ENCODE measurements around the gene NR3C2.

NR3C2 gene

DNA sequence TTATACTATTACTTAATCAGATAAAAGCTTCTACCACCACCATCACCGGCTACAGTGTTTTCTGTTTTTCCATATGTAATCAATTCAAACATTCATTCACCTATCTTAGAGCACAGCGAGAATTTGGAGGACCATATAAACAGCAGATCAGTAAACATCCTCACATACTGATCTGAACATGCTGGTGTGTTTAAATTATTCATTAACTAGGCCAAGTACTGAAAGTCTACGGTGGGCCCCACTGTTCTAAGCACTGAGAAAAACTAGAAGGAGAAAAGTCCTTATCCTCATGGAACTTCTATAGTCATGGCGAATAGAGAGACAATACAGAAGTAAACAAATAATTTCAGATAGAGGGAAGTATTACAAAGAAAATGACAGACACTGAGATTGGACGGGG, 176.6 kb downstream of the NR3C2 start:
- no peak for DNase-seq (ENCODE audit: low read depth, low spot score)

GRCh38 chr4:148263802-148264201, 178.4 kb downstream of the NR3C2 start:
- DNase-seq (ENCODE audit: low read depth, low spot score) = no peak

- no peak for DNase-seq (ENCODE audit: low read depth, low spot score)
These were observed 179.1 kb downstream of the NR3C2 start for GRCh38 chr4:148263127-148263526.

- no peak for DNase-seq (ENCODE audit: low read depth, low spot score)
These were observed 180.4 kb downstream of the NR3C2 start for GRCh38 chr4:148261848-148262247.

DNA sequence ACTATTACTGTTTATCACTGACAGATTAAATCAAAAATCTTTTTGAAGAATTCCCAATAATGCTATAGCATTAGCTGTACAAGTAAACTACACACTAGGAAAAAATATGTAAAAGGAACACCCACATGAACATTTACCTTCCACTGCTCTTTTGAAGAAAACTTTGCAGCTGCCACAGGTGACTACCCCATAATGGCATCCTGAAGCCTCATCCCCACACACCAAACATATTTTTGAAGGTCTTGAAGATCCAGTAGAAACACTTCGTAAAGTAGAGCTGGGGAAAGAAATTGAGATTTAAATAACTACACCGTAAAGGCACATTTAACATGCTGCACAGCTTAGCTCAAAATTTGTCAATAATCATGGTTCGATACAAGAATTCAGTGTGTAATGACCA, 182.4 kb downstream of the NR3C2 start:
- no peak for DNase-seq (ENCODE audit: low read depth, low spot score)

- no peak for DNase-seq (ENCODE audit: low read depth, low spot score)
These were observed 183.7 kb downstream of the NR3C2 start for GRCh38 chr4:148258535-148258934.

GRCh38 chr4:148255344-148255720, 186.9 kb downstream of the NR3C2 start:
- no peak for DNase-seq (ENCODE audit: low read depth, low spot score)

- no peak for DNase-seq (ENCODE audit: low read depth, low spot score)
These were observed 187.4 kb downstream of the NR3C2 start for GRCh38 chr4:148254621-148255343.

- DNase-seq (ENCODE audit: low read depth, low spot score) = no peak
These were observed 188.4 kb downstream of the NR3C2 start for GRCh38 chr4:148253768-148254167.

- no peak for DNase-seq (ENCODE audit: low read depth, low spot score)
These were observed 193.4 kb downstream of the NR3C2 start for GRCh38 chr4:148248824-148249223.

GRCh38 chr4:148245015-148245414, 197.2 kb downstream of the NR3C2 start:
- DNase-seq (ENCODE audit: low read depth, low spot score) = no peak

- DNase-seq (ENCODE audit: low read depth, low spot score) = no peak
These were observed 198.4 kb downstream of the NR3C2 start for GRCh38 chr4:148243837-148244236.

DNA sequence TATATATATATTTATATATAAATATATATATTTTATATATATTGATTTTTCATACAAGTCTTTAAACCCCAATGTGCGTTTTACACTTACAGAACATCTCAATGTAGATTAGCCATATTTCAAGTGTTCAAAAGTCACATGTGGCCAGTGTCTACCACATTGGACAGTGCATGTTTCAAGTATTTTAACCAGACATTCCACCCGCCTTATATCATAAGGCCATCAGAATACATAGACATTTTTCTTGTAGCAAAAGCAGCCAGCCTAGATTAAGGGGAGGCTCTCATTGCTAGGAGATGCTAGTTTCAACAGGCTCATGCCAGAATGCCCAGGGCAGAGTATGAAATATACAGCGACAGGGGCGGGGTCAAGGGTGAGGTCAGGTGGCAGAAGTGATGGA, 202.0 kb downstream of the NR3C2 start:
- DNase-seq (ENCODE audit: low read depth, low spot score) = no peak

GRCh38 chr4:148239494-148239985, 202.7 kb downstream of the NR3C2 start:
- no peak for DNase-seq (ENCODE audit: low read depth, low spot score)

- DNase-seq (ENCODE audit: low read depth, low spot score) = no peak
These were observed 203.3 kb downstream of the NR3C2 start for GRCh38 chr4:148238811-148239493.

DNA sequence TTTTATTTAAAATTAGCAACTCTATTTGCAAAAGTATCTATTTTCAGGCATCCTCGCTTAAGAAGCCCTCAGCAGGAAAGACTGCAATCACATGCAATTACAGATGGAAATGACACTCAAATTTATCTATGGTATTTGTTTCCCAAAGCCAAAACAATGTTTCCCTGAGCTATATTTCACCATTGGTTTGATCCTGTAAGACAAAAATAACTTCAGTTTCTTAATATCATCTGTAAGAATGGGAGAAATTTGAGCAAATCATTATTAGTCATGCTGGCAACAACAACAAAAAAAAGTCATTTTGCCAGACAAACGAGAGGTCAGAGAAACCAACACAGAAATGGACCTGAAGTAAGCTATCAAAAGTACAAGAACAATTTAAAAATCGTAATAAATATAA, 204.1 kb downstream of the NR3C2 start:
- no peak for DNase-seq (ENCODE audit: low read depth, low spot score)

- DNase-seq (ENCODE audit: low read depth, low spot score) = no peak
These were observed 206.4 kb downstream of the NR3C2 start for GRCh38 chr4:148235809-148236208.

- no peak for DNase-seq (ENCODE audit: low read depth, low spot score)
These were observed 212.4 kb downstream of the NR3C2 start for GRCh38 chr4:148229798-148230197.

GRCh38 chr4:148229028-148229427, 213.2 kb downstream of the NR3C2 start:
- DNase-seq (ENCODE audit: low read depth, low spot score) = no peak

DNA sequence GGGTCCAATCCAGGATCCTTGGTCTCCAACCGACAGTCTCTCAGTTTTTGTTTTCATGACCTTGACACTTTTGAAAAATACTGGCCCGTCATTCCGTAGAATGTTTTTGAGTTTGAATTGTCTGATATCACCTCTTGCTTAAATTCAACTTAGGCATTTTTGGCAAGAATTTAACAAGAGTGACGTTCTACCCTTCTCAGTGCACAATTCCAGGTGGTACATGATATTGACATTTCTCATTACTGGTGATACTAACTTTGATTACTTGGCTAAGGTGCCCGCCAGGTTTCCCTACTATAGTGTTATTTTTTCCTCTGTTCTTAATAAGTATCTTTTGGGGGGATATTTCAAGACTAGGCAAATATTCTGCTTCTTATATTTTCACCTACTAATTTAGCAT, 215.1 kb downstream of the NR3C2 start:
- DNase-seq (ENCODE audit: low read depth, low spot score) = no peak

DNA sequence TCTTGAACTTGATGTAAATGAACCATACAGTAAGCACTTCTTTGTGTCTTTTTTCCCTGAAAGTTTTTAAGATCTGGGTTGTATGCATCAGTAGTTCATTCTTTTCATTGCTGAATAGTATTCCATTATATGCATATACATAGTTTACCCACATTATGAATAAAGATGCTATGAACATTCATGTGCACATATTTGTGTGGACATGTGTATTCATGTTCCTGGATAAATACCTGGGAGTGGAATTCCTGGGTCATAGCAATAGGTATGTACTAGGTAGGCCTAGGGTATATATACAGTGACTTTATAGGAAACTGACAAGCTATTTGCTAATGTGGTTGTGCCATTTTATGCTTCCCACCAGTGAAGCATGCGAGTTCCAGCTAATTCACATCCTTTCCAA, 215.9 kb downstream of the NR3C2 start:
- no peak for DNase-seq (ENCODE audit: low read depth, low spot score)

- no peak for DNase-seq (ENCODE audit: low read depth, low spot score)
These were observed 216.6 kb downstream of the NR3C2 start for GRCh38 chr4:148225639-148226038.

- DNase-seq (ENCODE audit: low read depth, low spot score) = no peak
These were observed 217.7 kb downstream of the NR3C2 start for GRCh38 chr4:148224476-148224875.
